Measurements from ENCODE around the gene RPIA.
A peak's percentile ranks its signal among the peaks of the same experiment; 100 is the strongest.
"Not testable (repeated sequence)": the region's sequence is repeated elsewhere in the genome, so short reads cannot be mapped to it uniquely, and the experiment has no call there.

RPIA gene

DNA sequence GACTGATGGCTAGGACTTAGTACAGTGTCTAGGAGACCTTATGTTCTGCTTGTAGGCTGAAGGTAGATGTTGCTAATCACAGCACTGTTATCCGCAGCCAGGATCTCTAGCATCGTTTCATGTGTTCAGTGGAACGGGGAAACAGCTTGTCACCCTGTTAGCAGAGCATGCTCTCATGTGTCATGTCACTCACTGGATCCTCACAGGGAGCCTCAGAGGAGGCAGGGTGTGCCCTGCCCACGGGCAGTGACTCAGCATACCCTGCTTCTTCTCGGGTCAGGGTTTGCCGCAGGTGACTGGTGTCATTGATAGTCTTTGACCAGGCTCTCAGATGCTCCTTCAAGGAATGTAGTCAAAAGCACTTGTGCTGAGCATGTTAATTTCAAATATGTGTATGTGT is 44.4 kb downstream of the RPIA start:
- DNase-seq (ENCODE audit: low spot score): no peak

DNA sequence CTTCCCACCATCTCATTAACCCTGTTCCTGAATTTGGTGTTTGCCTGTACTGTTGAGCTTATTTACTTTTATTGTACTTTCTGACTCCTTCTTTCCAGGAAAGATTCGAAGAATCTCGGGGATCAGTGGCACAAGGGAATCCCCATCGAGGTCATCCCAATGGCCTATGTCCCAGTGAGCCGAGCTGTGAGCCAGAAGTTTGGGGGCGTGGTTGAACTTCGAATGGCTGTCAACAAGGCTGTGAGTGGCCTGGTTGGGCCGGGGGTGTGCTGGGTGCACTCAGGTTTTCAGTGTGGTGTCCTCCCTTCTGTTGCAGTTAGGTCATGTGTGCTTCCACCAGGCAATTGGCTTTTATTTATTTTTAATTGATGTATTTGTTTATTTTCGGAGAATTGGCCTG is 45.0 kb downstream of the RPIA start:
- no peak for DNase-seq (ENCODE audit: low spot score)

DNA sequence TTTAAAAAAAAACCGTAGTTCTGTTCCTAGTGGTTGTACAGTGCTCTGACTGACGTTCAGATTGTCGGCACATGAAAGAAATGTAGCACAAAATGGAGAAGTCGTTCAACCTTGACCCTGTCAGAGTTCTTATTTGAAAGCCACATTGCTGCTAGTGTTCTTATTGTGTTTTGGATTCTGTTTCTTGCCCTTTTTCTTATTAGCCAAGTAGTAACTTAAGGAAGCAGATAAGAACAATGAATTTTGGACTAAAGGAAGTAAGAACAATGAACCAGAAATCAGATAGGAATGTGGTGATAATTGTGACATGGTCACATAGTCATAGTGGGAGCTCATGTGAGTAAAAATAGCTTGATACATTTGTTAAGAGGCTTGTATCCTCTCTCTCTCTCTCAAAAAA is 45.9 kb downstream of the RPIA start:
- no peak for DNase-seq (ENCODE audit: low spot score)

DNA sequence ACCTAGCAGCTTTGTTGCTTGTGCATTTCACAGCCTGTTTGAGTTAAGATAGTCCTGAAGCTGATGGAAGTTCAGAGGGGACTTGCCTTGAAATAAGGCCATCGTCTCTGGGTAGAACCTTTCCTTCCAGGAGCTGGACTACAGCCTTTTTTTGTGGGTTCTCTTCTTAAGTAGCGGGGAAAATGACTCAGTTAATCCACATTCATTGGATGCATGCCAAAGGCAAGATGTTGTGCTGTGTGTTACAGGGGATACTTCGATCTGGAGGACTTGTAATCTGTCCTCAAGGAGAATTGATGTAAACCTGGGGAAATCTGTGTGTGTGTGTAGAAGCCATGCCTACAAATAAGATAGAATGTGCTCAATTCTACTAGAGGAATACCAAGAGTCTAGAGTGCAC is 46.8 kb downstream of the RPIA start:
- DNase-seq (ENCODE audit: low spot score): no peak

DNA sequence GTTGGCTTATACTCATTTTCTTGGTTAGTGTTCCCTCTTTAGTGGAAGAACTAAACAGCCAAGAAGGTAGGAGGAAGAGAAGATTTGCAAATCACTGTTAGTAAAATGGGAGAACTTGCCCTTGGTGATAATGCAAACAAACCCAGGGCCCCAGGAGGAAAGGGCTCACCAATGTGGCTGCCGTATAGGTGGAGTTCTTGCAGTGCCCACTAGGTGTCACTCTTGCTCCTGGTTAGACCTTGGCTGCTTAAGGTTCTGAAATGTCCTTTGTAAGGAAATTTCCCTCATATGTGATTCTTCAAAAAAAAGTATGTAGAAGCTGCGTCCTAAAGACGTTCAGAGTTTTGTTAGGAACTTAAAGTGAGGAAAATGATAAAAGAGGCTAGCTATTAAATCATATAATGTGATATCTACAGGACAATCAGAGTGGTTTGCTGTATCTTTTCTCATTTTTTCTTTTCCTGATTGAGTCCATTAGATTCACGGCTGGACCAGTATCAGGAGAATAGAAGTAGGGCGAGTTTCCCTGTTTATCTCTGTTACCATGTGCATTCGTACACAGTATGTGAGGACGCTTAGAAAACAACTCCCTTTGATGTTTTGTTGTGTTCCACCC is 48.6 kb downstream of the RPIA start:
- DNase-seq (ENCODE audit: low spot score): peak; percentile 66

DNA sequence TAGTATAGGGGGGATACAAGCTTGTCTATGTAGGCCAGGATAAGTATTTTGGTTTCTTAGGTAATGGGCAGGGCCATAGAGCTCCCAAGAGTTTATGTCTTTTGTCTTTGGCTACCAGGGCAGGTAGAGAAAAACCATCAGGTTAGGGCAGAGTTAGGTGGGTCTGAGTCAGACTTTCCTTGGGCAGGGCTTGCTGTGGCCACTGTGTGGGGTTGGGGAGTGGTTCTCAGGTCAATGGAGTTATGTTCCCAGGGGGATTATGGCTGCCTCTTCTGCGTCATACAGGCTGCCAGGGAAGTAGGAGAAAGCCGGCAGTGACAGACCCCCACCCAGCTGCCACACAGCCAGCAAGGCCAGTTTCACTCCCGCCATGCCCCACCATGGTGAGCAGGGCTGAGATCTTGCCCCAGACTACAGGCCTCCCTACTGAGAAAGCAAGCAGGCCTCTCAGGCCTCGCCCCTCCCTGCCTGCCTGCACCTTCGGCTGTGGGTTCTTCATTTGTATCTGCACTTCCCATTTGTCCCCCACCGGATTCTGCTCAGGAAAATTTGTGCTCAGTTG is 55.5 kb downstream of the RPIA start:
- no peak for DNase-seq (ENCODE audit: low spot score)

DNA sequence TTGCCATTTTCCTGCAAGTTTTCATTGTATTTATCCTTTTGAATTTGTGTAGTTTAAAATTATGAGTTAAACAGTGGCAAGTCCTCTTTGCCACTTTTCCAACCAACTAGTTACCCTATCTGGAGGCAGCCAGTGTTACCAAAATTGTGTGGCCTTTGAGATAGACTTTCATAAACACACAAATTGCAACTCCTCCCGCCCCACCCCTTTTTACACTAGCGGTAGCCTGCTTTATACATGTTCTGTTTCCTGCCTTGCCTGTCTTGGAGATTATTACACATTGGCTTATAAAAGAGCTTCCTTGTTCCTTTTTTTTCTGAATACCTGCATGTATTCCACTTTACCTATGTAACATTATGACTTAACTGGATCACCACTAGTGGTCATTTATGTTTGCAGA is 56.5 kb downstream of the RPIA start:
- no peak for DNase-seq (ENCODE audit: low spot score)

DNA sequence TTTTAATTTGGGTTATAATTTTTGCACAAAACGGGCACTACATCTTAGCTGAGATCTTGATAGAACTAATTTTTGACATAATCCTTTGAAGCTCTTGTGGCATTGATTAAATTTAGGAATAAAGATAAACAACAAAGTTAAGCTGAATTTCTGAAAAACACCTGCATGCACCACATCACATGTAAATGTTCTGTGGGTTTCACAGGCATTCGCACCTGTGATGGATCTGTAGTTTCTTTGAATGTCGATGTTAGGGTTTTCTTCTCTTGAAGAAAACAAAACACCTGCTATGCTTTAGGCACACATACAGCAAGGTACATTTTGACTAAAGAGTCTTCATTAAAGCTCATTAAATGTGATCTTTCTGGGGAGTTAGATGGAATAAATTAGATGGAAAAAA is 60.3 kb downstream of the RPIA start:
- DNase-seq (ENCODE audit: low spot score): no peak

DNA sequence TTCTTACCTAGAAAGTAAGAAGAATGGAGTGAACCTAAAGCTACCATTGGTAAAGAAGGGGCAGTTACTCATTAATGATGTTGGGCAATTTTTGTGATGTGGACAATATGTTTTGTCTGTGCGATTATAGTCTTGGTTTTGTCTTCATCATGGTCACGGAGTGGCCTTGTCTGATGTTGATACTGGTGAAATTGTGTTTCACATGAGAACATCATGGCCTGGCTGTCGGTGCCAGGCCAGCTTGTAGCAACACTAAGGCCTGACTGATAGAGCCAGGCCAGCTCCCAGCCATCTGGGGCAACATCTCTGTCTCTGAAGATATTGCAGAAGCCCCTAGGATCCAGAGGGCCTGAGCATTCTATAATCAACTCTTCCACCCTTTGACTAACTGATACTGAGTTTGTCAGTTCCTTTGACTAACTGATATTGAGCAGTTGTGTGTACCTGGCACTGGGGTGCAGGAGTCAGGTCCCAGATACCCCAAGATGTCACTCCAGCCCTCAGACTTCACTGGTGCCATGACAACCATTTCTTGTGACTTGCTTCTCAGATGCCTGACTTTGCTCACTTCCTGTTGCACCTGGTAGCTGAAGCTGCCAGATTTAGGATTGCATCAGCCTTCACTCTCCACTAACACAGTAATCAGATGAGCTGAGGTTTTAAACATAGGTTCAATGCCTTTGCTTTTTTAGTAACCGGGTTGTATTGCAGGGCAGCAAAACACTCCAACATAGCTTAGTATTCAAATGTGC is 62.5 kb downstream of the RPIA start:
- no peak for DNase-seq (ENCODE audit: low spot score)

DNA sequence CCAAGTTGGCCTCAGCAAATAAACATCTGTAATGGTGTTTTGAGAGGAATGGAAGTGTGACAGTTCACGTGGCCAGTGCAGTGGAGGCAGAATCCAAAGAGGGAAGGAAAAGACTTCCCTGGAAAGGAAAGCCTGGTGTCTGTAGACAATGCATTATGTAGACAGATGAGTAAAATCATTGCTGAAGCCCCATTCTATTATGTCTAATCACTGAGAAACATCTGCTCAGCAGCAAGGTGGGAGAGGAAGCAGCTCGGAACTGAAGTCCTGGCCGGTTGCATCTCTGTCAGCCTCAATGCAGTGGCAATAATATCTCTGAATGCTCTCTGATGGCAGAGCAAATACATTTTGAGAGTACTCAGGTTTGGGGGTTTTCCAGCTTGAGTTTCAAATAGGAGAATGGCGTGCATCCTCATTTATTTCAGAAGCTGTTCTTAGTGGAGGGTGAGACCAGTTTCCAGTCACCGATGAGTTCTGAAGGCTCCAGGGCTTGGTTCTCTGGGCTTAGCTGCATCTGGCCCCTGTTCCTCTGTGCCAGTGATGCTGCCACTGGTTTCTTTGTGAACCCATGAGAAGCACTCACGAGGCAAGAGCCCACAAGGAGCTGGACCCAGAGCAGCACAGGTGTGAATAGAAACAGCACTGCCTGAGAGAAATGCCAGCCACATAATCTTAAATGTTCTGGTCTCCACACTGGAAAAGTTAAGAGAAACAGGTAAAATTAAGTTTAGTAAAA is 63.3 kb downstream of the RPIA start:
- DNase-seq (ENCODE audit: low spot score): no peak

DNA sequence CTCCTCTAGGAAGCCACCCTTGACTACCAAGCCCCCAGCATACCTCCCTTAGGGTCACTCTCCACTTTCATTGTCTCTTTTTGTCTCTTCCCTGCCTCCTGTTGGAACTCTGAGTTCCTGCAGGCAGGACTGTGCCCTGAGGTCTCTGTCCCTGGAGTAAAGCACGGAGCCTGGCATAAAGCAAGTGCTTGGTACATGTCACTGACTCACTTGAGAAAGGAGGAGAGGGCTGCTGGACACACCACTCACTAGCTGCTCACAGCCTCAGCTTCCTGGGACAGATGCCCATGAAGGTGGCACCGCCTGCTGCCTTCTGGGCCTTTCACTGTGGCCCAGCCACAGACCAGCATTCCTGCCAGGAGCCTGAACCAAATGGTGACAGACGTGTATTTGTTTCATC is 64.4 kb downstream of the RPIA start:
- DNase-seq (ENCODE audit: low spot score): no peak

DNA sequence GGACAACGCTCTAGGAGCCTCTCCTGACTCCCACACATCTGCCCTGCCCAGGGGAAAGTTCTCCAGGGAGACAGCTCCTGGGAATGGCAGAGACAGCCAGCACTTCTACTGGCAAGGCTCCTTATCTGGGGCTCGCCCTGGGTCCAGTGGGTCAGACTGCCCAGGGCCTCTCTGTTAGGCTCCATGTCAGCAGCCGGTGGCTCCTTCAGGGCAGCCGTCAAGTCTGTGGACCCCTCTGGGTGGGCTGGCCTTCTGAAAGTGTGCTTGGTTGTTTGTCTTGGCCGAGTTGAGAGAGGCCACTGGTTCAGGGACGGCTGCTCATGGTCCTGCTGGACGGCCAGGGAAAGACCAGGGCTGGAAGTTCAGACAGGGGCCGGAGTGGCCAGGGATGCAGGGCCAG is 65.6 kb downstream of the RPIA start:
- no peak for DNase-seq (ENCODE audit: low spot score)

DNA sequence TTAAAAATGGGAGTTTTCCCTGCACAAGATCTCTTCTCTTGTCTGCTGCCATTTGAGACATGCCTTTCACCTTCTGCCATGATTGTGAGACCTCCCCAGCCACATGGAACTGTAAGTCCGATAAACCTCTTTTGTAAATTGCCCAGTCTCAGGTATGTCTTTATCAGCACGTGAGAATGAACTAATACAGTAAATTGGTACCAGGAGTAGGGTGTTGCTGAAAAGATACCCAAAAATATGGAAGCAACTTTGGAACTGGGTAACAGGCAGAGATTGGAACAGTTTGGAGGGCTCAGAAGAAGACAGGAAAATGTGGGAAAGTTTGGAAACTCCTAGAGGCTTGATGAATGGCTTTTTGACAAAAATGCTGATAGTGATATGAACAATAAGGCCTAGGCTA is 67.2 kb downstream of the RPIA start:
- DNase-seq (ENCODE audit: low spot score): not testable (repeated sequence)

DNA sequence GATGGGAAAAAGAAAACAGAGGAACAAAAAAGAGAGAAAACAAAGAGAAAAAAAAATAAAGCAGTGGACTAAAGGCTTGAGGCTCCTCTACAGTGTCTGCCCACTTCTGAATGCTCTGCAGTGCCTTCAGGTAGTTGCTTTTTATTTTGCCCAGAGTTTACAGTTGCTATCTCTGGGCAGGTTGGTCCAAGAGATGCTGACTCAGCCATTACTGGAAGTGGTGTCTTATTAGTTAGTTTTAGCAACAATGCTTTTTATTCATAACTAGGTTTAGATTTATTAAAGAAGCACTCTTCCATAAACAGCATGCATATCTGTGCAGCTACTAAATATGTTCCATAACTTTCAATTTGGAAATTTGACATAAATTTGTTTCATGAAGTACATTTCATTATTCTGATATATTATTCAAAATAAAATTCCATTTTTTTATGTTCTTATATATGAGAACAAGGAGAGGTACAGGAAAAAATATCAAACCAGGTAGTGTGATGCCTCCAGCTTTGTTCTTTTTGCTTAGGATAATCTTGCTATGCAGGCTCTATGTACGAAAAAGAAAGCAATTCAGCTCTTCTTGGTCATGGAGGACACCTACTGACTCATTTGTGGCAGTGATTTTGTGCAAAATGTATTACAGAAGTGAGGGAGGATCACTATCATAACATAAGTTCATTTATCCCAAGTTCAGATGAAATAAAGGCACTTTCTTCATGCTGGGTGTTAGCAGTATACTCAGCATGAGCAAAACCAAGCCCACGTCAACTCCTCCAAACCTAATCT is 69.5 kb downstream of the RPIA start:
- DNase-seq (ENCODE audit: low spot score): no peak

DNA sequence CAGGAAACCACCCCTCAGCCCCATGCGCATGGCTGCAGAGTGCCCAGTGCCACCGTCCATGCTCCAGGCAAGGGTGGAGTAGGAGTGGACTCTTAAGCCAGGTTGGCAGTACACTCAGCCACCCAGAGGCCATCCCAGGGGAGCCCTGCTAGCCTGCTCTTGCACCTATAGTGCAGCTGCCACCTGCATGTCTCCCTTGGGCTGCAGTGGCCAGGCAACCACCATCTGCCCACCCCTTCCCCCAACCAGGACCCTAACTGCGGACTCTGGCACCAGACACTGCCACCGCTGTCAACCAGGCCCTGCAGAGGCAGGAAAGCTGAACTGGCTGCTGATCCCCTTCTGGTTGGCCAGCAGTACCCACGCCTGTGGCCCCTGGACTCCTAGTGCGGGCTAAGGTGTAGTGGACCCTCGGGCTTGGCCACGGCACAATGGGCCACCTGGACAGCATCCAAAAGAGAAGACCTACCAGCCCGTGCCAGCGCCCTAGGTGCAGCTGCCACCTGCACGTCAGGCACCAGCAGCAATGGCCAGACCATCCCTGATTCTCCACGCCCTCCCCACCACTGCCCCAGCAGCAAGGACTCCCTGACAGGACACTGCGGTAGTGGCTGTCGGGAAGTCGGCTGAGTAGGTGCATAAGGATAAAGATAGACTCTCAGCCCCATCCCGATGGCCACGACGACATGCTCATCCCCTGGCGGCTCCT is 72.8 kb downstream of the RPIA start:
- no peak for DNase-seq (ENCODE audit: low spot score)

DNA sequence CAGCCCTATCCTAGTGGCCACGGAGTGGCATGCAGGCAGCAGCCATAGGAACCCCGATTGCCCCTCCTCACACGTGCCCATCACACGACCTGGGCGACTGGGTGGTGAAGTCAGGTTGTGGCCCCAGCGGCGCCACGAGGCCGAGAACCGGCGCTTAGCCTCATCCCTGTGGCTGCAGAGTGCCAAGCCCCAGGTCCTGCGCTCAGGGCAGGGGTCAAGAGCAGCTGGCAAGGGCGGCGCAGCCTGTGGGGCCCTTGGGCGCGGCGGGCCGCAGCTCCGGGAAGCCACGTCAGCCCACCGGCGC is 73.3 kb downstream of the RPIA start:
- no peak for DNase-seq (ENCODE audit: low spot score)

DNA sequence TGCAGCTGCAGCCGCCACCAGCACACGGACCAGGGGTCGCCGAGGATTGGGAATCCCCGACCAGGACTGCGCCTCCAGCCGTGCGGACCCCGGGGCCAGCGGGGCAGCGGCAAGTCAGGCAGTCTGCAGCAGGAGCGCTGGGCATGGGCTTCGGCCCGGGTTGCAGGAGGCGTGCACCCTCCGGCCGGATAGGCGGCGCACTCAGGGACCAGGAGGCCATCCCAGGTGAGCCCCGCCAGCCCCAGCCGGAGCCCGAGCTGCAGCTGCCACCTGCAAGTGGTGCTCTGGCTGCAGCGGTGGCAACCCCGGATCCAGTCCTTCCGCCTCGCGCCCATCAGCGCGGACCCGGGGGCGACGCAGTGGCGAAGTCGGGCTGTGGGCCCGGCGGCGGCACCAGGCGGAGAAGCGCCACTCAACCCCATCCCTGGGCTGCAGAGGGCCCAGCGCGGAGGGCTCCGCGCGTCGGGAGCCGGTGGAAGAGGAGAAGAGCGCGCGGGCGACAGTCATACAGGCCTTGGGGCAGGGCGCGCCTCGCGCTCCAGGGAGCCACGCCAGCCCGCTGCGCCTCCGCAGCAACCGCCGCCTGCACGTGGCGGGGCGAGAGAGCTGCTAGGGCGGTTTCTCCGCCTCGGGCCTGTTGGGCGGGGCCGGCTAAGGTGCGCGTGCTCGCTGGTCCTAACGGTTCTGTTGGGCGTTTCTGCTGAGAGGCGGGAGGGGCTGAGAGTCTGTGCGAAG is 73.8 kb downstream of the RPIA start:
- no peak for DNase-seq (ENCODE audit: low spot score)

DNA sequence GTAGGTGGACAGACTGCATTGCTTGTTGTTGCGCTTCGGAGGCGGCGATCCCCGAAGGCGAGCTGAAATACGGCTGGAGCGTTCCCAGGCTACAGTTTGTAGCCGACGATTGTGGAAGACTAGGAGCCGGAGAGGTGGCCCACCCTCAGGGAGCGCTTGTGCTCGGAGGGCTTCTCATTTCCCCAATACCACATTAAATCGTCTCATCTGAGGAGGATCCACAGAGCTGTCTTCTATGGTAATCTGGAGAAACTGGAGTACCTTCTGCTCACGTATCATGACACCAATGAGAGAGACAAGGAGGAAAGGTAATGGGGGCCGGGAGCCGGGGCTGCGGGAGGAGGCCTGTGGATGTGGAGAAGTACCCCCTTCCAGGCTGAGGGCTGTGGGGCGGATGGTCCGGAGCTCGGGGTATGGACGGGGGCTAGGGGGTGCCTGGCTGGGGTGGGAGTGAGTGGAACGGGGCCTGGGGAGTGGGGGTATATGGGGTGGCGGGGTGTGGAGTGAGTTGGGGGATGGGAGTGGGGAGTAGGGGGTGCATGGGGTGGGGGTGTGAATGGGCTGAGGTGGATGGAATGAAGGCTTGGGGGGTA is 74.5 kb downstream of the RPIA start:
- not testable (repeated sequence) for DNase-seq (ENCODE audit: low spot score)

DNA sequence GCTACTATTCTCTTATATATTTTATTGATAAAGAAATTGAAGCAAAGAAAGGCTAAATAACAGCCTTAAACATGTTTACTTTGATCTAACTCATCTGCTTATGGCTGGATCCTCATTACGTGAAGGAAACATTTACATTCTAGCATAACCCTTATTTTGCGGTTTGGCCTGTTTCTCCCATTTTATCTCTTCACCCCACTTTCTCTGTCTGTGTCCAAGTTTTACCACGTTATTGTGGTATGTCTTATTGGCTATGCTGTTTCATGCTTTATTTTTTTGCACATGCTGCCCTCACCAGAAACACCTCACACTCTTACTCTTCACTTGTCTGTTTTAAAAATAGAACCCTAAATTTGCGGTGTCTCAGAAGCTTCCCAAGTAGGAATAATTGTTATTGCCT is 78.5 kb downstream of the RPIA start:
- no peak for DNase-seq (ENCODE audit: low spot score)

DNA sequence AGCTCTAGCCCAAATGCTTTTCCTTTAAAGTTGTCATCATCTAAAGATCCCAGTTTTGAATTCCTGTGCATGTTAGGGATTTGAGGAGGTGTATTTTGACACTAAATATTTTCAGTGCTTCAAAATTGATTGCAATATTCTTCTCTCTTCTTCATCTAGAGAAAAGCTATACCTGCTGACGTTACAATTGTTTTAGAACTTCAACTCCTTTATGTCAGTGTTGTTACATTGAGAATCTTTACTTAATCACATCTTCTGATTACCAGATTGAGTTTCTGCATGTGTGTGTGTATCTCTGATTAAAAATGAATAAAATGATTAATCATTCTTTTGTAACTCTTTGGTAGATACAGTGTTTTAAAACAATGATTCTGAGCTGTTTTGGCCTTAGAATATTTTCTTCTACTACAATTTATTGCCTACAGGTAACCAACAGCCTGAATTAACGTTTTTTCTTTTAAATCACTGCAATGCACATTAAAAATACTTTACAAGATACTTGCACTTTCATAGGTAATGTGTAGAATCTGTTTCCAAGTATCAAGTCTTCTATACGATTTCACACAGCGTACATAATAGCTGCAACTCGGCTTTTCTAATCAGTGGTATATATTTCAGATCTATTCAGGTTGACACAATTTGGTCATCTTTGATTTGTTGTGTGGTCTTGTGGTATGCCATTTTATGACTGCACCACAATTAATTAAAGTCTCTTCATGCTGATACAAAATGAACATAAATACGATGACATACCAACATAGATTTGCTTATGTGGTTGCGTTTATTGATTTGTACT is 82.0 kb downstream of the RPIA start:
- not testable (repeated sequence) for DNase-seq (ENCODE audit: low spot score)

Measured in COLO829 (cell line).